ENCODE results near the gene PERCC1.

PERCC1 gene

DNA sequence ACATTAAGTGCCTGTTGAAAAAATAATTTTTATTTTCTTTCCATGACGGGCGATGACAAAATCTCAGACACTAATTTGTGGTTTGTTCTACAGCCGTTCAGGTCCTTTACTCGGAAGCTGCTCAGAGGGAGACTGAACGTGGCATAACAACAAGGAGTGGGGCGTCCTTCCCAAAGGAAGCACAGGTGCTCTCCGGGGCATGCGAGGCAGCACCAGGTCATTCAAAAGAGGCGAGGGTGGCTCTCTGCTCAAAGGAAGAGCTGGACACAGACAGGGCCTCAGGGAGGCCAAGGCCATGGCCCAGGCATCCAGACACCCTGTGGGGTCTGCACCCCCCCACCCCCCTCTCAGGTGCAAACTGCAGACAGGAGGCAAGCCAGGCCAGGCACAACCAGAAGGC, 32.5 kb upstream of the PERCC1 start:
- H3K4me3 ChIP-seq (replicated peaks; ENCODE audit: low read depth, low read length): no peak overlapping the region
- TF ChIP-seq, protein P1, sequence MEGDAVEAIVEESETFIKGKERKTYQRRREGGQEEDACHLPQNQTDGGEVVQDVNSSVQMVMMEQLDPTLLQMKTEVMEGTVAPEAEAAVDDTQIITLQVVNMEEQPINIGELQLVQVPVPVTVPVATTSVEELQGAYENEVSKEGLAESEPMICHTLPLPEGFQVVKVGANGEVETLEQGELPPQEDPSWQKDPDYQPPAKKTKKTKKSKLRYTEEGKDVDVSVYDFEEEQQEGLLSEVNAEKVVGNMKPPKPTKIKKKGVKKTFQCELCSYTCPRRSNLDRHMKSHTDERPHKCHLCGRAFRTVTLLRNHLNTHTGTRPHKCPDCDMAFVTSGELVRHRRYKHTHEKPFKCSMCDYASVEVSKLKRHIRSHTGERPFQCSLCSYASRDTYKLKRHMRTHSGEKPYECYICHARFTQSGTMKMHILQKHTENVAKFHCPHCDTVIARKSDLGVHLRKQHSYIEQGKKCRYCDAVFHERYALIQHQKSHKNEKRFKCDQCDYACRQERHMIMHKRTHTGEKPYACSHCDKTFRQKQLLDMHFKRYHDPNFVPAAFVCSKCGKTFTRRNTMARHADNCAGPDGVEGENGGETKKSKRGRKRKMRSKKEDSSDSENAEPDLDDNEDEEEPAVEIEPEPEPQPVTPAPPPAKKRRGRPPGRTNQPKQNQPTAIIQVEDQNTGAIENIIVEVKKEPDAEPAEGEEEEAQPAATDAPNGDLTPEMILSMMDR (IDR thresholded peaks at IDR 0.05; ENCODE audit: low read depth, low read length, missing control alignments): no peak
- DNase-seq (ENCODE audit: extremely low read depth, low read depth): no peak

DNA sequence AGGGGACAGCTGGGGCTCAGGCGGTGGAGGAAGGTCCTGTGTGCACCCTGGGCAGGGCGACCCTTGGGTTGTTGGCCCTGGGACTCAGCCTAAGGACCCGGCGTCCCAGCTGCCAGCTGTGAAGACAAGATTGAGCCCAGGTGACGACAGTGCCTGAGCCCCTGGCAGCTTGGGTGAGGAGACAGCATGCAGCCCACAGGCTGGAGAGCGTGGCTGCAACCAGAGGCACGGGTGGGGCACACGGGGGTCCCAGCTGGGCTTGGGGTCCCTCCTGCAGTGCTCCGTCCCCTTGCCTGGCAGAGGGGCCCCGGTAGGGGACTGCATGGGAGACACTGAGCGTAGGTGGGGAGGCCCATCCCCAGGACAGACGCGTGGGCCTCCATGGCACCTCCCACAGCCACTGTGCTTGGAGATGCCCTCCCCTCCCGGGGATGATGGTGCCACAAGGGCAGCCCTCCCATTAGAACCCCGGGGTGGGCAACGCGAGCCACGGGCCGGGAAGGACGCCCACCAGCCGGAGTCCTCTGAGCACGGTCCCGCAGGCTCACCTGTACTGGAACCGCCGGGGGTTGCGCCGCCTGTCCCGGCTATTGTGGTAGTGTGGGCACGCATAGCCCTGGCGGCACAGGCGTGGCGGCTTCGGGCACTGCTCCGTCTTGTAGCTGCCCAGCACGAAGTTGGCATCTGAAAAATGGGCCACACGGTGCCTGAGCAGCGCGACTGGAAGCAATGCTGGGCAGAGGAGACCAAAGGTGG, 31.9 kb upstream of the PERCC1 start:
- no peak overlapping the region for H3K4me3 ChIP-seq (replicated peaks; ENCODE audit: low read depth, low read length)
- TF ChIP-seq, protein P1 (IDR thresholded peaks at IDR 0.05; ENCODE audit: low read depth, low read length, missing control alignments): no peak

DNA sequence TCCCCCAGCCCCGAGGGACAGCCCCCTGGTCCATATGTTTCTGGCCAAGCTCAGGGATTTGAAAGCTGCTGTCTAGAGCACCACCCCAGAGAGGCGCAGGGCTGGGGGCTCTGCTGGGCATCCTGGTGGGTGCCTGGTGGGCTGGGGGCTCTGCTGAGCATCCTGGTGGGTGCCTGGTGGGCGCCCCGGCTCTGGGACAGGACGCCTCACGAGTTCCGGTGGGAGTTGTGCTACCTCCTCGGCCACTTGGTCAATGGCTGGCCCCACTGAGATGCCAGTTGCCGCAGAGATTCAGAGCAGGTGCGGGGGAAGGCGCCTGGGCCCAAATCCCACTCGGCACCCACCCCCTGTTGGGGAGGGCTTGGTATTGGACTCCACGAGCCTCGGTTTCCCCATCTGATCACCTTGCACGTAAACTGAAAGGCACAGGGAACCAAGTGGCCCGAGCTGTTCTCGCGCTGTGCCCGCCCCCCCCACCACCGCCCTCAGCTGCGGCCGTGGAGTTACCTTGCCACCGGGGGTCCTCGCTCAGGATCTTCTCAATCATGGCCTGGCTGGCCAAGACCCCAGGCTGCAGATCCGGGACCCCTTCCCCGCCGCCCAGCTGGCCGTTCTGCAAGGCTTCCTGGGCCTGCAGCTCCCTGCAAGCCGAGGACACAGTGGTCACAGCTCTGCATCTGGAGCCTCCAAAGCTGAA, 29.7 kb upstream of the PERCC1 start:
- TF ChIP-seq, protein P1 (IDR thresholded peaks at IDR 0.05; ENCODE audit: low read depth, low read length, missing control alignments): no peak
- no peak overlapping the region for H3K4me3 ChIP-seq (replicated peaks; ENCODE audit: low read depth, low read length)
- no peak for DNase-seq (ENCODE audit: extremely low read depth, low read depth)

More for the DNA sequence above, 31.9 kb upstream of the PERCC1 start:
- DNase-seq (ENCODE audit: extremely low read depth, low read depth): no peak

DNA sequence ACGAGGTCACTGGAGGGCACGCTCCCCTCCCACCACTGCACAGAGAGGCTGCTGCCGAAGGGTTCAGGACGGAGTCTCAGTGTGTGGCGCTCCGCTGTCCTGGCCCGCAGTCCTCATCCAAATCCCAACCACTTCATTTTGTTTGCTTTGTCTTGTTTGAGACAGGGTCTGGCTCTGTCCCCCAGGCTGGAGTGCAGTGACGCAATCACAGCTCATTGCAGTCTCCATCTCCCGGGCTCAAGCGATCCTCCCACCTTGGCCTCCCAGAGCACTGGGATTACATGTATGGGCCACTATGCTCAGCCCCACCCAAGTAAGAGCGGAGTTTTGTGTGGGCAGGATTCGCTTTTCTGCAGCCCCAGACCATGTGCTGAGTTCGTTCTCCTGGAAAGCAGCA, 29.1 kb upstream of the PERCC1 start:
- no peak for DNase-seq (ENCODE audit: extremely low read depth, low read depth)
- TF ChIP-seq, protein P1 (IDR thresholded peaks at IDR 0.05; ENCODE audit: low read depth, low read length, missing control alignments): no peak
- H3K4me3 ChIP-seq (replicated peaks; ENCODE audit: low read depth, low read length): no peak overlapping the region

DNA sequence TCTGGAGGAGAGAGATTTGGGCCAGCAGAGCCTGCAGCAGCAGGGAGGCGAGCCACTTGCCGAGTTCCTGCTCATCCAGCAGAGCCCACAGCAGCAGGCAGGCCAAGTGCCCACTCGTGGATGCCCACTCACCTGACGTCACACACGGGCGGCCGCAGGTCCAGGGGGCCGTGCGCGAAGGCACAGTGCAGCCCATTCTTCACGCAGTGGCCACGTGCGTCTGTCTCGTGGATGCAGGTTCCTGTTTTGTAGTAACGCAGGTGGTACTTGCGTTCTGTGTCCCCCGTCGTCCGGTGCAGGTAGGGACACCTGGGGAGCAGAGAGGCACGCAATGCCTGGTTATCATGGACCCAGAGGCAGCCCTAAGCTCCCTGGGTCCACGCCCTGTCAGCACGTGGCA, 27.8 kb upstream of the PERCC1 start:
- DNase-seq (ENCODE audit: extremely low read depth, low read depth): no peak
- H3K4me3 ChIP-seq (replicated peaks; ENCODE audit: low read depth, low read length): no peak overlapping the region
- TF ChIP-seq, protein P1 (IDR thresholded peaks at IDR 0.05; ENCODE audit: low read depth, low read length, missing control alignments): no peak

DNA sequence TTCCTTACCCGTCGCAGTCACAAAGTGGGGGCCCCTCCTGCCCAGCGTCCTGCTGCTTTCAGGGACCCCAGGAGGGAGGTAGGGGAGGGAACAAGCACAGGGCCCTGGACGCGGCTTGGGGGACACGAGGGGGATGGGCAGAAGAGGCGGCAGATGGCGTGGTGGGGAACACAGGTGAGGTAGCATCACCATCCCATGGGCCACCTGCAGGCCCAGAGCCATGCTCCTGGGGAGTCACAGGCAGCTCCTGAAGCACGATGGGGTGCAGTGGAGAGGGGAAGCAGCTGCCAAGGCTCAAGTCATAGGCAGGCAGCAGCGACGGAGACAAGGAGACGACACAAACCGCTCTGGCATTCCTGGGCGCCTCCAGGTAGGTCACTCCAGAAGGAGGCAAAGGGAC, 27.1 kb upstream of the PERCC1 start:
- no peak for DNase-seq (ENCODE audit: extremely low read depth, low read depth)
- no peak overlapping the region for H3K4me3 ChIP-seq (replicated peaks; ENCODE audit: low read depth, low read length)
- TF ChIP-seq, protein P1 (IDR thresholded peaks at IDR 0.05; ENCODE audit: low read depth, low read length, missing control alignments): no peak

Data from HFF-Myc (cell line).